Measurements from ENCODE around the gene GRIP2. TPM values are rescaled to one million over a fixed set of nuclear protein-coding genes. Genes with fewer than 3 reads are reported as not detected.

GRIP2 gene
- polyA plus RNA-seq, 3 donors = not detected

DNA sequence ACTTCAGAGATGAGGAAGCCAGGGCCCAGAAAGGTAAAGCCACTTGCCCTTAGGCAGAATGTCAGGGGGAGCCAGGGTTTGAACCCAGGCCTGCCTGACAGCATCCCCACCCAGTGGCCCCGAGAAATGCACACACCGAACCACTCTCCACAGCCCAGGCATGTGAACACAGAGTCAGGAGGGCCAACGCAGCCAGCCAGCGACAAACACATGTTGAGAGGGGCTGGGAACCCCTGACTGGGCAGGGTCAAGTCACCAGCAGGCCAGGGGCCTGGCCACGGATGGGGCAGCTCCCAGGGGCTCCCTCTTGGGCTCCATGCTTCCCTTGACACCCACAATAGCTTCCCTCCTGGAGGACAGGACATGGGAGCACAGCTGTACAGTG lies 5.1 kb upstream of the GRIP2 start:
- Histone ChIP-seq H3K4me2 (replicated peaks; ENCODE audit: extremely low read depth, low read length, poor library complexity, severe bottlenecking) (no peak overlapping the region), H3K79me2 (ENCODE audit: insufficient read depth, low read length) (no peaks in the 10 kb centered on the region), H4K20me1 (ENCODE audit: insufficient read depth, low read length) (no peaks in the 10 kb centered on the region), H3K36me3 (replicated peaks in 1 of 2; ENCODE audit: control insufficient read depth in 1 of 2, insufficient read depth in 2 of 2, low read length in 2 of 2) (no peaks in the 10 kb centered on the region), H3K27ac (ENCODE audit: low read depth in 1 of 2, low read length in 2 of 2) (no peak overlapping the region), H3K9ac (ENCODE audit: insufficient read depth, low read length, poor library complexity, severe bottlenecking) (no peak overlapping the region), H2AFZ (ENCODE audit: insufficient read depth, low read depth, low read length, poor library complexity, severe bottlenecking) (no peak overlapping the region), H3K27me3 (ENCODE audit: control insufficient read depth in 2 of 2, insufficient read depth in 2 of 2, low read length in 2 of 2) (peaks cover 0 to 4% of the 10 kb centered on the region in 2 donors), H3K9me3 (replicated peaks in 1 of 2; ENCODE audit: control insufficient read depth in 1 of 2, insufficient read depth in 1 of 2, low read length in 2 of 2) (no peaks in the 10 kb centered on the region), H3K4me3 (replicated peaks in 1 of 3; ENCODE audit: low read depth in 2 of 3, low read length in 3 of 3) (no peak overlapping the region), H3K4me1 (ENCODE audit: control insufficient read depth in 1 of 2, insufficient read depth in 2 of 2, low read length in 2 of 2) (no peaks in the 10 kb centered on the region)
- TF ChIP-seq, protein P1, sequence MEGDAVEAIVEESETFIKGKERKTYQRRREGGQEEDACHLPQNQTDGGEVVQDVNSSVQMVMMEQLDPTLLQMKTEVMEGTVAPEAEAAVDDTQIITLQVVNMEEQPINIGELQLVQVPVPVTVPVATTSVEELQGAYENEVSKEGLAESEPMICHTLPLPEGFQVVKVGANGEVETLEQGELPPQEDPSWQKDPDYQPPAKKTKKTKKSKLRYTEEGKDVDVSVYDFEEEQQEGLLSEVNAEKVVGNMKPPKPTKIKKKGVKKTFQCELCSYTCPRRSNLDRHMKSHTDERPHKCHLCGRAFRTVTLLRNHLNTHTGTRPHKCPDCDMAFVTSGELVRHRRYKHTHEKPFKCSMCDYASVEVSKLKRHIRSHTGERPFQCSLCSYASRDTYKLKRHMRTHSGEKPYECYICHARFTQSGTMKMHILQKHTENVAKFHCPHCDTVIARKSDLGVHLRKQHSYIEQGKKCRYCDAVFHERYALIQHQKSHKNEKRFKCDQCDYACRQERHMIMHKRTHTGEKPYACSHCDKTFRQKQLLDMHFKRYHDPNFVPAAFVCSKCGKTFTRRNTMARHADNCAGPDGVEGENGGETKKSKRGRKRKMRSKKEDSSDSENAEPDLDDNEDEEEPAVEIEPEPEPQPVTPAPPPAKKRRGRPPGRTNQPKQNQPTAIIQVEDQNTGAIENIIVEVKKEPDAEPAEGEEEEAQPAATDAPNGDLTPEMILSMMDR (IDR thresholded peaks at IDR 0.05) = no peak
- DNase-seq = no peak
- no peaks in the 10 kb centered on the region for H3K36me3 Mint-ChIP-seq
- no peak overlapping the region for H3K4me3 Mint-ChIP-seq
- H3K27ac Mint-ChIP-seq = no peak overlapping the region
- intact Hi-C loops (cut with micrococcal nuclease) = loop anchor here in 1 of 2 donors (5.0 kb wide), 1 partner anchor 283 kb away; no protein-coding TSS in a partner anchor
- peaks cover 0 to 2% (median 0%) of the 10 kb centered on the region in 7 donors for H3K9me3 Mint-ChIP-seq
- H3K4me1 Mint-ChIP-seq = no peaks in the 10 kb centered on the region
- H3K27me3 Mint-ChIP-seq (ENCODE audit: low read depth in 3 of 3) = peaks cover 3 to 26% (median 9%) of the 10 kb centered on the region in 3 donors
- WGBS (ENCODE audit: insufficient coverage) = 73% methylated on average over 3 of the region's 5 CpGs

- no peak overlapping the region for H3K9ac ChIP-seq (ENCODE audit: insufficient read depth, low read length, poor library complexity, severe bottlenecking)
- no peaks in the 10 kb centered on the region for H3K4me1 ChIP-seq (ENCODE audit: control insufficient read depth in 1 of 2, insufficient read depth in 2 of 2, low read length in 2 of 2)
- no peak overlapping the region for H3K4me3 ChIP-seq (replicated peaks in 1 of 3; ENCODE audit: low read depth in 2 of 3, low read length in 3 of 3)
- H3K27ac Mint-ChIP-seq = no peak overlapping the region
- H3K9me3 ChIP-seq (replicated peaks in 1 of 2; ENCODE audit: control insufficient read depth in 1 of 2, insufficient read depth in 1 of 2, low read length in 2 of 2) = no peaks in the 10 kb centered on the region
- no peaks in the 10 kb centered on the region for H3K4me1 Mint-ChIP-seq
- 98% methylated on average over 10 of the region's 20 CpGs for WGBS (ENCODE audit: insufficient coverage)
- no peak overlapping the region for H3K4me2 ChIP-seq (replicated peaks; ENCODE audit: extremely low read depth, low read length, poor library complexity, severe bottlenecking)
- no peaks in the 10 kb centered on the region for H4K20me1 ChIP-seq (ENCODE audit: insufficient read depth, low read length)
- H3K9me3 Mint-ChIP-seq = peaks cover 0 to 2% (median 0%) of the 10 kb centered on the region in 7 donors
- peaks cover 0 to 4% of the 10 kb centered on the region in 2 donors for H3K27me3 ChIP-seq (ENCODE audit: control insufficient read depth in 2 of 2, insufficient read depth in 2 of 2, low read length in 2 of 2)
- no peak overlapping the region for H2AFZ ChIP-seq (ENCODE audit: insufficient read depth, low read depth, low read length, poor library complexity, severe bottlenecking)
- no peaks in the 10 kb centered on the region for H3K79me2 ChIP-seq (ENCODE audit: insufficient read depth, low read length)
- no peak overlapping the region for H3K27ac ChIP-seq (ENCODE audit: low read depth in 1 of 2, low read length in 2 of 2)
- peaks cover 3 to 25% (median 9%) of the 10 kb centered on the region in 3 donors for H3K27me3 Mint-ChIP-seq (ENCODE audit: low read depth in 3 of 3)
- H3K36me3 ChIP-seq (replicated peaks in 1 of 2; ENCODE audit: control insufficient read depth in 1 of 2, insufficient read depth in 2 of 2, low read length in 2 of 2) = no peaks in the 10 kb centered on the region
- DNase-seq = no peak
- TF ChIP-seq, protein P1 (IDR thresholded peaks at IDR 0.05) = no peak
- intact Hi-C loops (cut with micrococcal nuclease) = loop anchor here in 1 of 2 donors (5.0 kb wide), 1 partner anchor 282 kb away; no protein-coding TSS in a partner anchor
- H3K4me3 Mint-ChIP-seq = no peak overlapping the region
- H3K36me3 Mint-ChIP-seq = no peaks in the 10 kb centered on the region
These were observed 4.4 kb upstream of the GRIP2 start for GRCh38 chr3:14544282-14545250.

Data from CD14-positive monocyte (primary cell).